Measurements from ENCODE around the gene HID1.
A peak's percentile ranks its signal among the peaks of the same experiment; 100 is the strongest.

Gene HID1

GRCh38 chr17:74947041-74947754 is 25.4 kb downstream of the HID1 start:
- no peak for DNase-seq (ENCODE audit: low spot score)

GRCh38 chr17:74946641-74947040 is 25.9 kb downstream of the HID1 start:
- no peak for DNase-seq (ENCODE audit: low spot score)

DNA sequence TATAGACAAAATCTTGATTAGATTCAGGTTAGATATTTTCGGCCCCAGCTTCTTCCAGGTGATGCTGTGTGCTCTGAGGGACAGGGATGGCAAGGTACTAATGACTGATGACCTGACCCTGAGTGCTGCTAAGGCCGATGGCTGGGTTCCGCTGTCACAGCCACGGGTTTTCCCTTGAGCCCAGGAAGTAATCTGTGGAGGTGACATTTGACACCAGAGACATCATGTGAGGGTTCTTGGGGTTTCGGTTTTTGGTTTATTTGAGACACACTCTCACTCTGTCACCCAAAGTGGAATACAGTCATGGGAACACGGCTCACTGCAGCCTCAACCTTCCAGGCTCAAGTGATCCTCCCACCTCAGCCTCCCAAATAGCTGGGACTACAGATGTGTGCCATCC is 27.0 kb downstream of the HID1 start:
- DNase-seq (ENCODE audit: low spot score): no peak

GRCh38 chr17:74943808-74944522 is 28.6 kb downstream of the HID1 start:
- no peak for DNase-seq (ENCODE audit: low spot score)

GRCh38 chr17:74941128-74941725 is 31.3 kb downstream of the HID1 start:
- no peak for DNase-seq (ENCODE audit: low spot score)

DNA sequence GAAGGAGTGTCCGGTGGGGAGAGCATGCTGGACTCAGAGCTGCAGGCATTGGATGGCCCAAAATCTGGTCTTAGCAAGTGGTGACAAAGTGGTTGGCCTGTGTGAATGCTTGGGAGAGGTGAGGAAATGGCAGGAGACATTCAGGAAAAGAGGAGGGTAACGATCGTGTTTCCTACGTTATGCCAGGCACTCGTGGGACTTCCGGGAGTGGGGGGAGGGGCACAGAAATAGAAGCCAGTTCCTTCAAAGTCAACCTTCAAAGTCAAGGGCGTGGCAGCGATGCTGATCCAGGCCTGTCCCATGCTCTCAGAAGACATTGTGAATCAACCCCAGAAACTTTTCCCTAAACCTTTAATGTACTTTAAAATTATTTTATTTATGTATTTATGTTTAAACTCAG is 33.0 kb downstream of the HID1 start:
- DNase-seq (ENCODE audit: low spot score): no peak

GRCh38 chr17:74938194-74938950 is 34.2 kb downstream of the HID1 start:
- DNase-seq (ENCODE audit: low spot score): no peak

DNA sequence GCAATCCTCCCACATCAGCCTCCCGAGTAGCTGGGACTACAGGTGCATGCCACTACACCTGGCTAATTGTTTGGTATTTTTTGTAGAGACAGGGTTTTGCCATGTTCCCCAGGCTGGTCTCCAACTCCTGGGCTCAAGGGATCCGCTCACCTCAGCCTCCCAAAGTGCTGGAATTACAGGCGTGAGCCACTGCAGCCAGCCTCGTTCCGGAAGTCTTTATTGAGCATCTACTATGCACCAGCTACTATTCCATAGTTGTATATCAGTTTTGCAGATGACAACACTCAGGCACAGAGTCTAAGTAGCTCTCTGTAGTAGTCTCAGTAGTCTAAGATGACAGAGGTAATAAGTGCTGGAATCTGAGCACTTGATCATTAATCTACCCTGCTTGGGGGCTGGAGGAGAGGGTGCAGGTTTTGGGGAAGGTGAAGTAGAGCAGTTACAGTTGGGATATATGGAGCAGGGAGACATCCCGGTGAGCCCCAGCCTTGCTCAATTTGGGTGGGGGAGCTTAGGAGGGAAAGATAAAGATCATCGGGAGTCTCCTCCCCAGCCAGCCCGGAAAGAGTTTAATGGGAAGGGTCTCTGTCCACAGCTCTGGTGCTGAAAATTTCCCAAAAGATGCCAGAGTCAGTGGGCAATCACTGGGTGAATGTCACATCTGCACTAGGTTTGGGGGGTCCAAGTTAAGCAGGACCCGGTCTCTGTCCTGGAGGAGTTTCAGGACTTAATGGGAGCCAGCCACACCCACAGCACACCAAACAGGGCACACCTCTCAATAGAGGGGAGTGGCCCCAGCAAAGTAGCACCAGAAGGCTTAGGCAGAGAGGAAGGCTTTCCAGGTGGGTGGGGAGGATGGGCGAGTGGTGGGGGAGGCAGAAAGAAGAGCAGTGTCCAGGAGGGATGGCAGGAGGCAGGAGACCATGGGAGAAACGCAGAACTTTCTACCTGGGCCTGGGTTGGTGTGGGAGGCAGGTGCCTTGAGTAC is 35.2 kb downstream of the HID1 start:
- no peak for DNase-seq (ENCODE audit: low spot score)

DNA sequence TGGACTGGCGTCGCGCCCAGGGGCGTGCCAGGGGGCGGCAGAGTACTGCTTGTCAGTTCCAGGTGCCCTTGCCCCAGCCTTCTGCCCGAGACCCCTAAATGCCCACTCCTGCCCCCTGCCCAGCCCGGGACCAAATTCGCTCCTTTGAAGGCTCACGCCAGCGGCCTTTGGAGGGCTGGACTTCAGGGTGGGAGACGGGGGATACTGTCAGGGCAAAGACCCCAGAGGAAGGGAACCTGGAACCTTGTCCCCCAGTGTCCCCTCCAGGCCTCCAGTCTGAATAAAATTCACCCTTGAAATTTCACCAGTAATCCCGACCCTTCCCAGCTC is 36.1 kb downstream of the HID1 start:
- no peak for DNase-seq (ENCODE audit: low spot score)

DNA sequence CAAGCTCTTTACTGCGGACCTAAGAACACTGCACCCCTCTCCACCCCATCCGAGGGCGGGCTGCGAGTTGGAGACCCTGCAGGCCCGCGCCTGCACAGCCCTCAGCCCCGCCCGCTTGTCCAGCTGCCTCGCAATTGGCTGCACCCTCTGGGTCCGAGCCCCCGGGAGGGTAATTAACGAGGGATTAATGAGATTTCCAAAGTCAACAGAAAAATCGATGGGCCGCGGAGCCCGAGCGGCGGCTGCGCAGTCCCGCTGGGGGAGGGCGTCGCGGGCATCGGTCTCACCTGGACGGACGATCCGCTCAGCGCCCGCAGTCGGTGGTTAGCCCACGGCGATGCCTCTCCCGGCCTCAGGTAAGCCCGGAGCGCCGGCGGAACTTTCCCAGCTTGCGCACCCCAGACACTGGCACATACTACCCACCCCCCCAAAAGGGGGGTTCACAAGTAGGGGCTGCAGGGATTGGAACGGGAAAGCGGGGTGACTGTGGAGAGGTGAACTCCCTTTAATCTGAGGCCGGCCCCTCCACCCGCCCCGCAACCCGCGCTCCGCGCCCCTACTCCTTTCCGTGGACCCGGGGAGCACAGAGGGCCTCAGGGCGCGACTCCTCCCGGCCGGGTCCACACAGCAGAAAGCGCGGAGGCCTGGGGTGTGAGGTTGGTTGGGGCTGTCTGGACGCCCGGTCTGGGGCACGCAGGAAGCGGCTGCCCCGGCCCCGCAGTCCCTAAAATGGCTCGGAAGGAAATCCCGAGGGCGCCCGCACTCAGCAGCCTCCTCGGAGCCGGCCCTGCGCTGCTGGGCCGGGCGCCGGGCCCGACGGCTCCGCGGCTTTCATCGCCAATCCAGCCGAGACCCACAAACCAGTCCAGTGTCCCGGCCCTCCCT is 36.7 kb downstream of the HID1 start, which contains the start of gene OTOP3:
Gene OTOP3, plus strand, starts transcription at position 314 of the 885 bp plus-strand sequence. Its CDS starts 24 bp downstream, at position 338.
- DNase-seq (ENCODE audit: low spot score): no peak

DNA sequence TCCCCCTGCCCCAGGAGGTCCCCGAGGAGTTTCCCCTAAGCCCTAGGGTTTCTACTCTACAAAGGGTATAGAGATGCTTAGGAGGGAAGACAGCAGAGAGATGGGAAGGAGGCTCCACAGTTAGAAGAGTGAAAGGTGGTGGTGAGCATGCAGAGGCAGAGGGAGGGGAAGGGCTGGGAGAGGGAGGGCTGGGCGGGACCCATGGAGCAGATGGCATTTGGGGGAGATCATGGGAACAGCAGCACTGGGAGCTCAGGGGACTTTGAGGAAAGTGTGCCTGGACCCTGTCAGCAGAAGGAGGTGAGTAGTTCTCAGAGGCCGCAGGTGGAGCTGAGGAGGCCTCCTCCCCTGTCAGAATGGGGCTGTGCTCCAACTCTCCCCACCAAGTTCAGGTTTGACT is 37.5 kb downstream of the HID1 start:
- no peak for DNase-seq (ENCODE audit: low spot score)

GRCh38 chr17:74930535-74931036 is 42.0 kb downstream of the HID1 start:
- no peak for DNase-seq (ENCODE audit: low spot score)

GRCh38 chr17:74928786-74929185 is 43.8 kb downstream of the HID1 start:
- DNase-seq (ENCODE audit: low spot score): no peak

- DNase-seq (ENCODE audit: low spot score): no peak
These were observed 47.3 kb downstream of the HID1 start for GRCh38 chr17:74925242-74925641.

- DNase-seq (ENCODE audit: low spot score): no peak
These were observed 48.2 kb downstream of the HID1 start, which contains the start of gene OTOP2 for GRCh38 chr17:74924250-74924948. Gene OTOP2, plus strand, starts transcription at chr17:74924273. Its CDS starts 360 bp downstream, at chr17:74924633.

DNA sequence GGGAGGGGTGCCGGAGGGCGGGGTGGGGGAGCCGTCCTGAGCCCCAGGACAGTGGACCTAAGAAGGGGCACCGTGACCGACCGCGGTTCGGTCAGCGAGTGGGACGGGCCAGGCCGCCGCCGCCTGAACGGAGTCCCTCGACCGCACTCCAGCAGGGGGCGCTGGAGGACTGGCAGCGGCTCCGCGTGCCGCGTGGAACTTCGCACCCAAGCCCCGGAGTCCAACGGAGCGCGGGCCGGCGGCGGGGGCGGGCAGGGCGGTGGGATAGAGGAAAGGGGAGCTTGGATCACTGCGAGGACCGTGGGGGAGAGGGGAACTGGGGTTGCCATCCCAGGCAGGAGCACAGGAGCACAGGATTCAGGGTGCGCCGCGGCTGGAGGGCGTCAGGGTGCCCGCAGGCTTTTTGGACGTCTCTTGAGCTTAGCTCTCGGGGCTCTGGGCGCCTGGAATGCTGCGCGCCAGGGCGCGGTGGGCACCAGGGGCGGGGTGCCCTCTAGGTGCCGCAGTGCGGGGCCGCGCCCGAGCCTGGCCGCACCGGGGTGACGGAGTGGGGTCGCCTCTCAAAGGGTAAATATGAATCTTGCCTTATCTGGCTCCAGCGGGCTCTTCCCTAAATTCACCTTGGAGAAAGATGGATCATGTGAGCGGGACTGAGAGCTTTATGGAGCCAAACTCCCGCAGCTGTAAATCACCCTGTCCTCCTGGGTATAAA is 48.9 kb downstream of the HID1 start:
- DNase-seq (ENCODE audit: low spot score): peak; percentile 26

GRCh38 chr17:74922694-74923537 is 49.6 kb downstream of the HID1 start, which contains the start of gene USH1G:
Gene USH1G, minus strand, starts transcription at chr17:74923255. Its CDS starts 182 bp downstream, at chr17:74923073.
- no peak for DNase-seq (ENCODE audit: low spot score)

DNA sequence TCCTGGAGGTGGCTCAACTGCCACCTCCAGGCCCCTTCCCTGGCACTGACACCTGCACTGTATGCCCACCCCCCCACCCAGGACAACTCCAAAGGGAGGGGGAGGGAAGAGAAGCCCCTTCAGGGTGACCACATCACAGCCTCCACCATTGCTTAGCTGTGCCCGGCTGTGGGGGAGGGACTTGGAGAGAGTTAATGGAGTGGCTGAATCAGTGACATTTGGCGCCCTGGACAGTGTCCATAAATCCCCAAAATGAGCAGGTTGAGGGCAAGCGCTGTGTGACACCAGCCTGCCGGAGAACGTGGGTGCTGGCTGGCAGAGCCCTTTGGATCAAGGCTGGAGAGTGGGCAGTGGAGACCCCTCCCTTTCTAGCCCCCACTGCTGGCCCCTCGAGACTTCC is 50.4 kb downstream of the HID1 start:
- DNase-seq (ENCODE audit: low spot score): no peak
